Loucy (cell line): Measurements from ENCODE around the gene TSPEAR.

Experiments used
- CTCF ChIP-seq: fragments of 200-600 bp; sonication (generic); conservative IDR thresholded peaks from 2 replicates; pipeline ENCODE4 v1.5.1; 2014; ENCODE audit warnings: mild to moderate bottlenecking, antibody characterized with exemption, low read length
- EZH2phosphoT487 ChIP-seq: fragments of 200-600 bp; IDR thresholded peaks from 2 replicates; pipeline ENCODE4 v1.6.1; 2018; ENCODE audit warnings: antibody characterized with exemption, mild to moderate bottlenecking, moderate library complexity, borderline replicate concordance

GRCh38 chr21:44713130-44713529 is 1.8 kb upstream of the TSPEAR start:
- TF ChIP-seq CTCF (no peak), EZH2phosphoT487 (no peak)
